GM18502 (cell line): ENCODE measurements around the gene DOK5.

Experiments used
- ATAC-seq: cut with Tn5 transposase; IDR thresholded peaks from one replicate; pipeline ENCODE4 v1.9.1; 2021; ENCODE audit warnings: mild to moderate bottlenecking; ENCODE audit not compliant: unreplicated experiment, poor library complexity

Gene DOK5

DNA sequence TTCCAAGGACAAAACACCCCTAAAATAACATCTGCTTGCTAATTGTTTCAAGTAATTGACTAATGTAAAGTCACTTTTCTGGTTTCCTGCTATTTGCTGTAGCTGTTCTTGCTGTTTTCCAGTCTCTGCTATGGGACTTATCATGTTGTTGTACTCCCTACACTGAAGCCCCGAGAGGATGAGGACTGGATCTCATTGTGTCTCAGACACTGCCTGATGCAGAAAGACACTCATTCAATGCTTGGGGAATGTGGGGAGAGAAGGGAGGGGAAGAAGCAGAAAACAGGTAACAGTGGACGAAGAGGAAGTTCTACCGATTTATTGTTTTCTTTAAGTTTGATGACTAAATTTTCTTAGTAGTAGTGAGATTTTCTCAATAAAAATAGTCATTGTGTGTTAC is 79.8 kb downstream of the DOK5 start:
- no peak for ATAC-seq

DNA sequence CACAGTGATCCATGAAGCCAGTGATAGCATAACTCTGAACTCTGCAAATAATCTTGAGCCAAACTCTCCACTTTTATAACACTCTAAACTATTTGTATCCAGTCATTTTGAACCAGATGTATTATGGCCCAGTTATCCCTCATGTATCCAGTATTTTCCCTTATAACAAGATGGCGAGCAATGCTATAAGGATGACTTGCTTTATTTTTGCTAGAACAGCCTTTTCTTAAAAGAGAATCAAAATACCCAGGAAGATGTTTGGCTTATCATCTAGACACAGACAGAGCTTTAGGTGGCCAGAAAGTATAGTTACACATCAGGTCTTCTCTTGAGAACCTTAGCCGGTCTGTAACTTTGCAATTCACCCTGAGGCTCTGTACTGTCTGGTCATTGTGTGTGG is 81.0 kb downstream of the DOK5 start:
- ATAC-seq: no peak

DNA sequence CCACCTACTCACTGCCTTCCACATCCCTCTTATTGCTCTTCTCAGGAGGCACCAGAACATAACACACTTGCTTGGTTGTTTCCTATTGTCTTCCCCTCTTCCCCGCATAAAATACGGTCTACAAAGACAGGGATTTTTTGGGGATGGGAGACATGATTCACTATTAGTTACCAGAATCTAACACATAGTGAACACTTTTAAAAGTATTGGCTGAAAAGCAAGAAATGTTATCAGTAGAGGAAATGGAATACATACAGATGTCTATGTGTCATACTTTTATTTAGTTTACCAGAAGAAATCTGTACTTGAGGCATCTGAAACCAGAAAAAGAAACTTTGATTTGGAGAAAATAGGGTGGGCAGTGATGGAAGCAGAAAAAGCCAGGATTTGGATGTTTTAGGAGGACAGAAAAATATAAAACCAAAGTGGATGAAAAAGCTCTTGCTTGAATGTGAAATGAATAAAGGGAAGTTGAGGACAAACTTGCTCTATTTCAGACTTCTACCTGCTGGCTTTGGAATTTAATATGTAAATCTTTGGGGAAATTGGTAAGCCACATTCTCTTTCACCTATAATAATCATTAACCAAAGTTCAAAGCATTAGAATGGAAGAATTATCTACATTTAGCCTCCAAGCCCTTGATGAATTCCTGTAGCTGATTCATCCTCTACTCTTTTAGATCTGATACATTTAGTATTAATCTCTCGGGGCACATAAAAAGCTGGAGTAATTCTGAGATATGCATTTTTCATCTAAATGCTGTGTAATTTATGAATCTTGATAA is 82.6 kb downstream of the DOK5 start:
- ATAC-seq: no peak

GRCh38 chr20:54559890-54560289 is 84.5 kb downstream of the DOK5 start:
- ATAC-seq: no peak

GRCh38 chr20:54560357-54560756 is 85.0 kb downstream of the DOK5 start:
- no peak for ATAC-seq

DNA sequence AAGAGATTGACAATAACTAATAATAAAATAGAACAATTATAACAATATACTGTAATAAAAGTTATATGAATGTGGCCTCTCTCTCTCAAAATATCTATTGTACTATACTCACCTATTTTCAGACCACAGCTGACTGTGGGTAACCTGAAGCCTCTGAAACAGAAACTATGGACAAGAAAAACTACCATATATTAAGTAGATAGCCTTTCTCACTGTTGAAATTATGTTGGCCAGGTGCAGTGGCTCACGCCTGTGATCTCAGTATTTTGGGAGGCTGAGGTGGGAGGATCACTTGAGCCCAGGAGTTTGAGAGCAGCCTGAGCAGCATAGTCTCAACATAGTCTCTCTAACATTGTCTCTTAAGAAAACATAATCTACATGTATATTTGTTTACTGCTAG is 89.9 kb downstream of the DOK5 start:
- ATAC-seq: no peak

DNA sequence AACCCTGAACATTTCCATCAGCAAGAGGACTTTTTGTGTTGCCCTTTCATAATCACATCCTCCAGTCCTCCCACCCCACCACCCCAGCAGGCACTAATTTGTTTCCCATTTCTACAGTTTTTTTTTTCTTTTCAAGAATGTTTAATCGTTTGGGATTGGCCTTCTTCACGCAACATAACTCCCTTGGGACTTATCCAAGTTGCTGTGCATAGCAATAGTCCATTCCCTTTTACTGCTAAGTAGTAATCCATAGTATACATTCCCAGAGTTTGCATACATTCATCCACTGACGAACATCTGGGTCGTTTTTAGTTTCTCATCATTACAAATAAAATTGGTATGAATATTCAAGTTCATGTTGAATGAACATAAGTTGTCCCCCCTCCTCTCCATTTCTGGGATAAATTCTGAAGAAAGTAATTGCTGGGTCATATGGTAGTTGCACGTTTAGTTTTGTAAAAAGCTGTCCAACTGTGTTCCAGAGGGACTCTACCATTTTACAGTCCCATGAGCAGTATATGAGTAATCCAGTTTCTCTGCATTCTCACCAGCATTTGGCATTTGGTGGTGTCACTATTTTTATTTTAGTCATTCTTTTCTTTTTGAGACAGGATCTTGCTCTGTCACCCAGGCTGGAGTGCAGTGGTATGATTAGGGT is 90.8 kb downstream of the DOK5 start:
- ATAC-seq: no peak

GRCh38 chr20:54570561-54570960 is 95.2 kb downstream of the DOK5 start:
- no peak for ATAC-seq

GRCh38 chr20:54572665-54573435 is 97.5 kb downstream of the DOK5 start:
- no peak for ATAC-seq

DNA sequence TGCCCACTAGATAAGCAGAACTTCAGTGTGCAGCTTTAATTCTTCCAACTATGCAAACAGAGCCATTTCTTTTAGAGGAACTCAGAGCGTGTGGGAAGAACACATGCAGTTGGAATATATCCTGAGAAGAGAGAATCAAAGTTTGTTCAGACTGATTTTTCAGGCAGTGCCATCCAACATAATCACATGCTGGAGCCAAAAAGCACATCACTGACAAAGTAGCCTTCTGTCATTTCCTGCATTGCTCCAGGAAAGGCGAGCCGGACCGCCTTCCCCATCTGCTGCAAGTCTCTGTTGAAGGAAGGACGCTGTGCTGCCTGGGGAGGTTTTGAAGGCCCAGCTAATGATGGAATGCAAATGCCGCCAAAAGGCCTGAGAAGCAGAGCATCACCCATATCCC is 98.4 kb downstream of the DOK5 start:
- ATAC-seq: no peak

DNA sequence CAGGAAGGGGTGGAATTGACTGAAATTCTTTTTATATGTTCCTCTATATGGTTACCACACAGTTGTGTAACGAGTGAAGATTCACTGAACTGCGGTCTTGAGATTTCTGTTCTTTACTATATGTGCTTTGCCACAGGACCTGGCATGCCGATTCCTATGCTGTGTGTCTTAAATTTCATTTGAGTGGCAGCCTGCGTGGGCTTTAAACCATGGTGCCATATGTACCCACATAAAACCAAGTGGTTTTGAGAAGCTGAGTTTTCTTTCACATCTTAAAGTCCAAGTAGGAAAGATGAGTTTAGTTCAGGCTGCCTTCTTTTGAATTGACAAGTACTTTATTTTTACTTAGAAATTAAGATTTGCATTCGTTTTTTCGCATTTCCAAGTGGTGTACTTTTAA is 101.1 kb downstream of the DOK5 start:
- ATAC-seq: no peak

GRCh38 chr20:54577637-54578036 is 102.2 kb downstream of the DOK5 start:
- ATAC-seq: no peak

DNA sequence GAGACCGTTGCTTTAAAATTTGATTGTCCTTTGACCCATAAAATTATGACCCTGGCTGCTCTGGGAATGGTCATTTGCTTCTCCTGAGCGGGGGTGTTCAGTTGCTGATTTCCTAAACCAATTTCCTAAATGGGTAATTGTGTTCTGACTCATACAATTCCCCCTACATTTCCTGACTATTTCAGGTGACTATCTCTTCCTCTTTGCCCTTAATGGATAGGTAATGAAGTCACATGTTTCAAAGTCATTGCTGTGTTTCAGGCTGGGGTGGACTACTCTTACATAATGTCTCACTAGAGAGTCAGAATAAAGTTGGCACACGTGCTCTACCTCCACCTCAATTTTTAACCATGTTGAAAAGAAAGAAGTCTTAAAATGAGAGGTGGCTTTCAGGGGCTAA is 109.8 kb downstream of the DOK5 start:
- no peak for ATAC-seq

DNA sequence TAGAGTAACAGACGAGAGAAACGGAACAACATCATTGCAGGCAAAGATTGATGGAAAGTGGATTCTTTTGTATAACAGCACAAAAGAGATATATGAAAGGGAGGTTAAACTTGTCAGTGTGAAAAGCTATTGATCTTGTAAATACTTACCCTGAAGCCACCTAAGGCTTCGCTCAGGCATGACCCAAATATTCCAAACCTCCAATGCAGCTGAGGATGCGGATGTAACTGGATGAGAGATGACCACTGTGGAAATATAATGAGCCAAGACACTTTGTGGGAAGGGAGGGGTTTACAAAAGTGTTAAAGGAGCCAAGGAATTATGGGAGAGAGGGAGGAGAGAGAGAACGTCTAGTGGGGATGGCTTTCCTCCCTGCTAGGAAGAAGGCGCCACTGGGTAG is 112.0 kb downstream of the DOK5 start:
- ATAC-seq: no peak

DNA sequence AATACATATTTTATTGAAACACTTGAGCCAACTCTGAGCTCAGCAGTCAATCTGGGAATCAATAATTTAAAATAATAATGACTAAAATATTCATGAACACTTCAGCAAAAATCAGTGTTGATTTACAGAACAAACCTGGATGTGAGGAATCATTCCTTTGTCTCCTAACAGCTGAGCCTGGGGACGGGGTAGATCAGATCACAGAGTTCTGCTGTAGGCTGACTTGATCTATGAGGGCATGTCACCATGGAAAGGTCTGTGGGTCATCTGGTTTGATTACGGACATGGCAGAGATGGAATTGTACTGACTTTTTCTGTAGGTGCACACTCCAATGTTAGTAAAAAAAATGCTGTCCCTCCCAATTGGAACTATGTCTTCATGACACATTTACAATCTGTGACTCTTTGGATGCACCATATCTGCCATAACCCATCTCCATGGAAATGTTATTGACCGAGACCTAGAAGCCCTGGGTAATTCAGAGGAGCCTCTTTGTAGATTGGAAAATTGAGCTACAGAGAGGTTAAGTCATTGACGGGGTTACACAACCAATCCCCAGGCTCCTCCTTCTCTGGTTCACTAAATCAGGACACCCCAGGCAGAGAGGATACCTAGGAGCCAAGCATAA is 114.1 kb downstream of the DOK5 start:
- no peak for ATAC-seq

GRCh38 chr20:54590856-54591255 is 115.5 kb downstream of the DOK5 start:
- no peak for ATAC-seq

DNA sequence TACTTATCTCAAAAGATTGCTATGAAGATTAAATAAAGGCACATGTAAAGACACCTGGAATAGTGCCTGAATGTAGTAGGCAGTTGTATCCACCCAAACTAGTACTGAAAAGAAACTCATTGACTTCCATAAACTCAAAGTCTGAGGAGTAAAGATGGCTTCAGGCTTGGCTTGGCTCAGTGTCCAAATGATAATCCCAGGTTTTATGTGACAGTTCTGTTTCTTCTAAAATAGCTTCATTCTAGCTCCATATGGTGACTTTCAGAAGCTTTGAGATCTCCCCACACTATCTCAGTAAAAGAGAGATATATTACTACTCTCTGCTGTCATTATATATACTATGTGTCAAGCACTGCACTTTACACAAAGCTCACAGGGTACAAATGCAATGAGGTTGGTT is 121.3 kb downstream of the DOK5 start:
- ATAC-seq: no peak

GRCh38 chr20:54598352-54598751 is 123.0 kb downstream of the DOK5 start:
- no peak for ATAC-seq

DNA sequence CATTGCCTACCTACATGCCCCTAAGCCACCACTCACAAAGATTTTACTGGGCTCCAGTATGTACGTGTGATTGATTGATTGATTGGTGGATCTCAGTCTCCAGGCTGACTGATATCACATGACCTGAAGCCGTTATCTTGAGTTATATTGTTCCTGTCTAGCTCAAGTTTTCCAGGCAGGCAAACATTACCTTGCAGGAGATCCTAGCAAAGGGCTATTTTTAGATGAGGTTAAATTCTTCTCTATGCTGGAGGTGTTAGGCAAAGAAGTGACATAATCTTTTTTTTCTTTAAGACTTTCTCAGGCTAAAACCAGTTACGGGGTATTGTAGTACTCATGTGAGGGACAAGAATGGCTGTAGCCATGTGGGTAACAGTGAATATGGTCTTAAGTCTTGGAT is 125.2 kb downstream of the DOK5 start:
- no peak for ATAC-seq

DNA sequence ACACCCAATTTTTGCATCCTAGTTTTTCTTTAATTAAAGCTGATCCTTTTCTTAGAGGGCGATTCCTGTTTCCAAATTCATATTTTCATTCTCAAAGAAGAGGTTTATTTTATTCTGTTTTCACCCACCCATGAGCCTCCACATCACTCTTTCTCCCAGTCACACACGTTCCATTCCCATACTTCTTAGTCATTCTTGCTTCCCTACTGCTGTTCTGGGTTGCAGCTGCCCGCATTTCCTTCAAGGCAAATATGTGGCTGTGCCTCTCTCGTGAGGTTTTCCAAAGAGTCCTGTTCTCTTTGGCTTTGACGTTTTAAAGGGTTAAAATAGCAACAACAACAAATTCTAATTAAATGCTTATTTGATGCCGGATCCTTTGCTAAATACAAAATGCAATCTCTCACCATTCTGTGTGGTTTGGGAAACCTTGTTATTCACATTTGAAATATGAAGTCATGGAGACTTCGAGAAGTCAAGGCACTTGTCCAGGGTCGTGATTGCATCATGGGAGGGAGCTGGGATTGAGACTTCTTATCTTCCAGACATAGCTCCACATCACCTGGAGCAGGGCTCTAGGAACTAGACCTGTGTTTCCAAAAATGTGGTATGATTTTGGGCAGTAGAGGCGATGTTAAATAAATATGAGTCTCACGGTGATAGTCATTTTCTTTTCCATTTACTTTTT is 126.6 kb downstream of the DOK5 start:
- ATAC-seq: no peak
